Mesenchymal stem cell (in vitro differentiated cells and primary cell): Measurements from ENCODE around the gene OR2L5.

Source experiments
- DNase-seq: peaks from one replicate; pipeline ENCODE4 v3.0.0-alpha.2; 2013
- H2AFZ ChIP-seq: one replicate; pipeline ENCODE4 v1.6.1; 2013; ENCODE audit warnings: low read depth, mild to moderate bottlenecking, control low read depth, inconsistent platforms, low read length, moderate library complexity
- H2AK5ac ChIP-seq: 2 replicates; pipeline ENCODE4 v1.6.1; 2013; ENCODE audit warnings: low read length, moderate library complexity, mild to moderate bottlenecking, inconsistent platforms; ENCODE audit not compliant: severe bottlenecking
- H2BK120ac ChIP-seq: one replicate; pipeline ENCODE4 v1.6.1; 2013; ENCODE audit warnings: low read depth, mild to moderate bottlenecking, inconsistent platforms, low read length, moderate library complexity
- H2BK12ac ChIP-seq, 2 experiments: one replicate each; pipeline ENCODE4 v1.6.1; 2013; ENCODE audit warnings: inconsistent platforms in 2 of 2, low read length in 2 of 2, mild to moderate bottlenecking in 2 of 2, moderate library complexity in 2 of 2, control low read depth in 1 of 2
- H2BK15ac ChIP-seq: one replicate; pipeline ENCODE4 v1.6.1; 2013; ENCODE audit warnings: mild to moderate bottlenecking, low read depth, inconsistent platforms; ENCODE audit not compliant: poor library complexity, severe bottlenecking
- H2BK5ac ChIP-seq: 2 replicates; pipeline ENCODE4 v1.6.1; 2013; ENCODE audit warnings: low read depth, mild to moderate bottlenecking, low read length, control low read depth, inconsistent platforms; ENCODE audit not compliant: poor library complexity, severe bottlenecking
- H3K14ac ChIP-seq, 2 experiments: one replicate each; pipeline ENCODE4 v1.6.1; 2013; ENCODE audit warnings: inconsistent platforms in 2 of 2, low read length in 2 of 2, control low read depth in 1 of 2, mild to moderate bottlenecking in 1 of 2, moderate library complexity in 1 of 2
- H3K18ac ChIP-seq, 2 experiments: one replicate each; pipeline ENCODE4 v1.6.1; 2013; ENCODE audit warnings: inconsistent platforms in 2 of 2, low read length in 2 of 2, control low read depth in 1 of 2, low read depth in 1 of 2, mild to moderate bottlenecking in 1 of 2
- H3K23ac ChIP-seq, 2 experiments: one replicate each; pipeline ENCODE4 v1.6.1; 2013; ENCODE audit warnings: inconsistent platforms in 2 of 2, low read length in 2 of 2, mild to moderate bottlenecking in 2 of 2, moderate library complexity in 2 of 2, control low read depth in 1 of 2
- H3K27ac ChIP-seq: 2 replicates; pipeline ENCODE4 v1.5.1; 2013; ENCODE audit warnings: mild to moderate bottlenecking, moderate library complexity, low read length, control low read depth, inconsistent platforms; ENCODE audit not compliant: poor library complexity, severe bottlenecking
- H3K27me3 ChIP-seq, 2 experiments: 2 replicates each; pipeline versions ENCODE4 v1.6.1 to v1.7.0; 2013; ENCODE audit warnings: low read length in 2 of 2, mild to moderate bottlenecking in 2 of 2, moderate library complexity in 2 of 2, control low read depth in 1 of 2, inconsistent platforms in 1 of 2; ENCODE audit not compliant: control insufficient read depth in 1 of 2, insufficient read depth in 1 of 2
- H3K36me3 ChIP-seq, 2 experiments: 2 replicates each; pipeline versions ENCODE4 v1.6.1 to v1.7.0; 2013; ENCODE audit warnings: low read length in 2 of 2, control low read depth in 1 of 2, inconsistent platforms in 1 of 2, low read depth in 1 of 2, mild to moderate bottlenecking in 1 of 2; ENCODE audit not compliant: insufficient read depth in 2 of 2, control insufficient read depth in 1 of 2
- H3K4ac ChIP-seq, 2 experiments: one replicate each; pipeline ENCODE4 v1.6.1; 2013; ENCODE audit warnings: inconsistent platforms in 2 of 2, low read length in 2 of 2, mild to moderate bottlenecking in 2 of 2, moderate library complexity in 2 of 2, control low read depth in 1 of 2, low read depth in 1 of 2
- H3K4me1 ChIP-seq: 2 replicates; pipeline ENCODE4 v1.6.1; 2013; ENCODE audit warnings: low read depth, low read length, control low read depth; ENCODE audit not compliant: control insufficient read depth, insufficient read depth
- H3K4me2 ChIP-seq: 2 replicates; pipeline ENCODE4 v1.6.1; 2013; ENCODE audit warnings: low read length, mild to moderate bottlenecking, inconsistent platforms; ENCODE audit not compliant: poor library complexity, severe bottlenecking
- H3K4me3 ChIP-seq, 2 experiments: 2 replicates each; pipeline versions ENCODE4 v1.5.1 to v1.7.0; 2013; ENCODE audit warnings: low read length in 2 of 2, mild to moderate bottlenecking in 2 of 2, control low read depth in 1 of 2, low read depth in 1 of 2; ENCODE audit not compliant: insufficient read depth in 1 of 2
- H3K79me1 ChIP-seq: replicated peaks from 2 replicates; pipeline ENCODE4 v1.6.1; 2013; ENCODE audit warnings: mild to moderate bottlenecking, control low read depth, low read length, inconsistent platforms; ENCODE audit not compliant: poor library complexity, severe bottlenecking
- H3K9ac ChIP-seq: 2 replicates; pipeline ENCODE4 v1.7.0; 2013; ENCODE audit warnings: mild to moderate bottlenecking, low read length, moderate library complexity
- H3K9me3 ChIP-seq: 2 replicates; pipeline ENCODE4 v1.7.0; 2013; ENCODE audit warnings: mild to moderate bottlenecking, low read length; ENCODE audit not compliant: control insufficient read depth
- H4K8ac ChIP-seq: one replicate; pipeline ENCODE4 v1.6.1; 2013; ENCODE audit warnings: inconsistent platforms, mild to moderate bottlenecking, low read length, moderate library complexity
- H4K91ac ChIP-seq: one replicate; pipeline ENCODE4 v1.6.1; 2013; ENCODE audit warnings: mild to moderate bottlenecking, low read length, inconsistent platforms
- WGBS: methylation state at CpG from one replicate; pipeline ENCODE4 v1.1.7; 2013; ENCODE audit warnings: mixed read lengths; 5-methylcytosine and 5-hydroxymethylcytosine counted together

Gene OR2L5

DNA sequence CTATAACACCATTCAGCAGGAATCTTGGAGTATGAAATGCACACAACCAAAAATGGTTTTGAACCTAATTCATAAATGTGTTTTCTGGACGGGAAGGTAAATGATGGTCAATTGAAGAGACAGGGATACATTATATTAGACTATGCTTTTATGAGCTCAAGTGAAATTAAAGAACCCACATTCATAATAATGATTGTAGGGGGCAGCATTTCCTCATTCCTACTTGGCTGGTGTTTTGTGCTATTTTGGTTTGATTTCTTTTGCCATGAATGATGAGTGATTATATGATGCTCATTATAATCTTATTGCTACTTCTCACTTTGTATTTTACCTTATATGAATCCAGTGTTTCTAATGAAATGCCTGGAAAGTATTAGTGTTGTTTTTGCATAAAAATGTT lies 33.5 kb downstream of the OR2L5 start:
- H3K23ac ChIP-seq: no peak overlapping the region
- H2BK5ac ChIP-seq: no peak overlapping the region
- no peak overlapping the region for H2BK12ac ChIP-seq
- H2BK120ac ChIP-seq: no peak overlapping the region
- H3K9me3 ChIP-seq: peaks cover 21% of the 10 kb centered on the region
- no peaks in the 10 kb centered on the region for H3K36me3 ChIP-seq
- H3K4me3 ChIP-seq: no peak overlapping the region
- no peak overlapping the region for H2AK5ac ChIP-seq
- H3K18ac ChIP-seq: no peak overlapping the region
- WGBS: no CpG with 5 or more reads among the region's 1 CpG
- H3K79me1 ChIP-seq: no peaks in the 10 kb centered on the region
- no peak overlapping the region for H2BK15ac ChIP-seq
- H3K9ac ChIP-seq: no peak overlapping the region
- no peak overlapping the region for H3K4ac ChIP-seq
- no peak overlapping the region for H3K14ac ChIP-seq
- DNase-seq: no peak
- no peak overlapping the region for H3K4me2 ChIP-seq
- no peak overlapping the region for H4K91ac ChIP-seq
- H3K27ac ChIP-seq: no peak overlapping the region
- no peaks in the 10 kb centered on the region for H3K27me3 ChIP-seq
- no peak overlapping the region for H4K8ac ChIP-seq
- no peaks in the 10 kb centered on the region for H3K4me1 ChIP-seq
- no peak overlapping the region for H2AFZ ChIP-seq

DNA sequence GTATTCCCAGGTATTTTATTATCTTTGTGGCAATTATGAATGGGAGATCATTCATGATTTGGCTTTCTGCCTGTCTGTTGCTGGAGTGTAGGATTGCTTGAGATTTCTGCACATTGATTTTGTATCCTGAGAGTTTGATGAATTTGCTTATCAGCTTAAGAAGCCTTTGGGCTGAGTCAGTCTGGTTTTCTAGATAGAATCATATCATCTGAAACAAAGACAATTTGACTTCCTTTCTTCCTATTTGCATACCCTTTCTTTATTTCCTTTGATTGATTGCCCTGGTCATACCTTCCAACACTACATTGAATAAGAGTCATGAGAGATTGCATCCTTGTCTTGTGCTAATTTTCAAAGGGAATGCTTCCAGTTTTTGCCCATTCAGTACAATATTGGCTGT lies 41.2 kb downstream of the OR2L5 start:
- no peak for DNase-seq
- Histone ChIP-seq H3K27me3 (no peaks in the 10 kb centered on the region), H3K27ac (no peak overlapping the region), H3K9me3 (peaks cover 38% of the 10 kb centered on the region), H4K8ac (no peak overlapping the region), H2AFZ (no peak overlapping the region), H3K9ac (no peak overlapping the region), H3K4me3 (no peak overlapping the region), H3K4me2 (no peak overlapping the region), H2BK12ac (no peak overlapping the region), H3K36me3 (no peaks in the 10 kb centered on the region), H3K4me1 (no peaks in the 10 kb centered on the region), H3K14ac (no peak overlapping the region), H3K79me1 (no peaks in the 10 kb centered on the region), H3K18ac (no peak overlapping the region), H3K23ac (no peak overlapping the region), H2BK15ac (no peak overlapping the region), H2BK5ac (no peak overlapping the region), H4K91ac (no peak overlapping the region), H3K4ac (no peak overlapping the region), H2BK120ac (no peak overlapping the region), H2AK5ac (no peak overlapping the region)

DNA sequence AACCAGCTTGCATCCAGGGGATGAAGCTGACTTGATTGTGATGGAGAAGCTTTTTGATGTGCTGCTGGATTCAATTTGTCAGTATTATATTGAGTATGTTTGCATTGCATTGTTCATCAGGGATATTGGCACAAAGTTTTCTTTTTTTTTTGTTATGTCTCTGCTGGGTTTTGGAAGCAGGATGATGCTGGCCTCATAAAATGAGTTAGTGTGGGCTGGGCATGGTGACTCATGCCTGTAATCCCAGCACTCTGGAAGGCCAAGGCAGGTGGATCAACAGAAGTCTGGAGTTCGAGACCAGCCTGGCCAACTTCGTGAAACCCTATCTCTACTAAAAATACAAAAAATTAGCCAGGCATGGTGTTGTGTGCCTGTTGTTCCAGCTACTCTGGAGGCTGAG lies 41.8 kb downstream of the OR2L5 start:
- Histone ChIP-seq H3K14ac (no peak overlapping the region), H3K23ac (no peak overlapping the region), H3K4me3 (no peak overlapping the region), H3K4ac (no peak overlapping the region), H3K18ac (no peak overlapping the region), H2BK5ac (no peak overlapping the region), H3K4me1 (no peaks in the 10 kb centered on the region), H2BK120ac (no peak overlapping the region), H2AFZ (no peak overlapping the region), H3K27ac (no peak overlapping the region), H3K36me3 (no peaks in the 10 kb centered on the region), H3K79me1 (no peaks in the 10 kb centered on the region), H3K9me3 (peaks cover 38% of the 10 kb centered on the region), H2BK15ac (no peak overlapping the region), H2BK12ac (no peak overlapping the region), H3K4me2 (no peak overlapping the region), H4K8ac (no peak overlapping the region), H3K27me3 (no peaks in the 10 kb centered on the region), H4K91ac (no peak overlapping the region), H2AK5ac (no peak overlapping the region), H3K9ac (no peak overlapping the region)
- no peak for DNase-seq
- WGBS: 55% methylated on average over 2 of the region's 2 CpGs

DNA sequence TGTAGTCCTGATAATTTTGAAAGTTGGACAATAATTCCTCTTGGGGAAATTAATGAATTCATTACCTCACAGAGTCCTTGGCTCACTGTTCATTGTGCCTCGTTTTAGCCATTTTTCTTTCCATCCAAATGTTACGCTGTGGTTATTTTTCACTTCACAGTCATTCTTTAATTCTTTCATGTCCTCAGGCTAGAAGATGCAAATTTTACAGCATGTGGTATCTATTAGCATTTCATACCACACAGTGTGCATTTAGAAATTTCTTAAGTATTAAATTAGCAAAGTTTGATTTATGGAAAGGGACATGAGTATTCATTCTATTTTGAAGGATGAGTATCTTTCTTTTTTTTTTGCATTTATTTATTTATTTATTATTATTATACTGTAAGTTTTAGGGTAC lies 51.6 kb downstream of the OR2L5 start:
- 74% methylated on average over 2 of the region's 2 CpGs for WGBS
- Histone ChIP-seq H3K4me2 (no peak overlapping the region), H3K79me1 (no peaks in the 10 kb centered on the region)

More for the DNA sequence above, 51.6 kb downstream of the OR2L5 start:
- Histone ChIP-seq H3K27ac (no peak overlapping the region), H2BK5ac (no peak overlapping the region), H2BK120ac (no peak overlapping the region), H4K91ac (no peak overlapping the region), H3K36me3 (no peaks in the 10 kb centered on the region), H2BK15ac (no peak overlapping the region), H3K23ac (no peak overlapping the region), H2AK5ac (no peak overlapping the region), H3K14ac (no peak overlapping the region), H3K9ac (no peak overlapping the region), H4K8ac (no peak overlapping the region), H3K4ac (no peak overlapping the region), H2BK12ac (no peak overlapping the region), H3K18ac (no peak overlapping the region), H3K4me3 (no peak overlapping the region), H3K27me3 (no peaks in the 10 kb centered on the region), H2AFZ (no peak overlapping the region), H3K9me3 (peaks cover 22% of the 10 kb centered on the region), H3K4me1 (peaks cover 2% of the 10 kb centered on the region)
- DNase-seq: no peak
